ENCODE measurements around the gene RDH13.

RDH13 gene

GRCh38 chr19:55058781-55059610 is 4.0 kb downstream of the RDH13 start:
- Histone ChIP-seq H3K4me2 (no peak overlapping the region), H3K4me1 (ENCODE audit: low read depth, poor library complexity, severe bottlenecking) (no peaks in the 10 kb centered on the region), H3K27ac (no peak overlapping the region), H3K27me3 (ENCODE audit: insufficient read depth, low read depth) (peaks cover 2% of the 10 kb centered on the region; the same call in 1 of the 2 replicates), H3K9ac (no peak overlapping the region), H3K4me3 (IDR thresholded peaks at IDR 0.05; ENCODE audit: insufficient read depth, low read depth, low read length) (no peak overlapping the region), H4K20me1 (ENCODE audit: insufficient read depth) (no peaks in the 10 kb centered on the region), H3K79me2 (ENCODE audit: insufficient read depth, low read depth) (peaks cover 10% of the 10 kb centered on the region; the same call in 1 of the 2 replicates), H3K36me3 (ENCODE audit: insufficient read depth) (no peaks in the 10 kb centered on the region), H2AFZ (ENCODE audit: low read depth) (no peak overlapping the region)
- no peak for TF ChIP-seq CTCF (conservative IDR thresholded peaks at IDR 0.05; ENCODE audit: low read depth, low read length)

GRCh38 chr19:55056827-55057226 is 6.1 kb downstream of the RDH13 start:
- H3K4me1 ChIP-seq (ENCODE audit: low read depth, poor library complexity, severe bottlenecking): no peaks in the 10 kb centered on the region
- H3K4me3 ChIP-seq (IDR thresholded peaks at IDR 0.05; ENCODE audit: insufficient read depth, low read depth, low read length): no peak overlapping the region
- peaks cover 4% of the 10 kb centered on the region; the same call in 1 of the 2 replicates for H3K79me2 ChIP-seq (ENCODE audit: insufficient read depth, low read depth)
- no peak overlapping the region for H3K9ac ChIP-seq
- H3K36me3 ChIP-seq (ENCODE audit: insufficient read depth): no peaks in the 10 kb centered on the region
- H3K27me3 ChIP-seq (ENCODE audit: insufficient read depth, low read depth): no peaks in the 10 kb centered on the region; the same call in 1 of the 2 replicates
- H4K20me1 ChIP-seq (ENCODE audit: insufficient read depth): no peaks in the 10 kb centered on the region
- no peak overlapping the region for H3K27ac ChIP-seq
- H2AFZ ChIP-seq (ENCODE audit: low read depth): no peak overlapping the region
- TF ChIP-seq CTCF (conservative IDR thresholded peaks at IDR 0.05; ENCODE audit: low read depth, low read length): no peak
- no peak overlapping the region for H3K4me2 ChIP-seq

DNA sequence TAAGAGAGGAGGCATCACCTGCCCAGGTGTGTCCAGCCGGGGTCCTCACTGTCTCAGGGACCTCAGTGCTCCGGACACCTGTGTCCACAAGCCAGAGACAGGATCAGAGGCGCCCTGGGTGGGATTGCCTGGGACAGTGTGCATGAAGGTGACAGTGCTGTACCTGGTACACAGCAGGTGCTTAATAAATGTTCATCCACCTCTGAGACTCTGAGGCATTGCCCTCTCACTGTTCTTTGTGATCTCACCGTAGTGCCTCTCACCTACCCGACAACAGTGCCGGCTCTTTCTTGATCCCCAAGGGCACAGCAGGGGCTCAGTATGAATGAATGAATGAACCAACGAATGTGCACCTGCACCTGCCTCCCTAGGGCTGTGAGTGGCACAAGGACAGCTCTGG is 9.2 kb downstream of the RDH13 start:
- Histone ChIP-seq H3K4me1 (ENCODE audit: low read depth, poor library complexity, severe bottlenecking) (no peaks in the 10 kb centered on the region), H3K27ac (no peak overlapping the region), H3K27me3 (ENCODE audit: insufficient read depth, low read depth) (peaks cover 2% of the 10 kb centered on the region; the same call in 1 of the 2 replicates), H3K9ac (no peak overlapping the region), H4K20me1 (ENCODE audit: insufficient read depth) (no peaks in the 10 kb centered on the region), H3K36me3 (ENCODE audit: insufficient read depth) (no peaks in the 10 kb centered on the region), H3K4me2 (no peak overlapping the region), H3K79me2 (ENCODE audit: insufficient read depth, low read depth) (no peaks in the 10 kb centered on the region), H3K4me3 (IDR thresholded peaks at IDR 0.05; ENCODE audit: insufficient read depth, low read depth, low read length) (no peak overlapping the region), H2AFZ (ENCODE audit: low read depth) (no peak overlapping the region)
- no peak for TF ChIP-seq CTCF (conservative IDR thresholded peaks at IDR 0.05; ENCODE audit: low read depth, low read length)

GRCh38 chr19:55050749-55051532 is 12.0 kb downstream of the RDH13 start:
- Histone ChIP-seq H3K27me3 (ENCODE audit: insufficient read depth, low read depth) (peaks cover 2% of the 10 kb centered on the region; the same call in 1 of the 2 replicates), H3K9ac (no peak overlapping the region), H2AFZ (ENCODE audit: low read depth) (no peak overlapping the region), H3K79me2 (ENCODE audit: insufficient read depth, low read depth) (no peaks in the 10 kb centered on the region), H3K4me2 (no peak overlapping the region), H3K4me3 (IDR thresholded peaks at IDR 0.05; ENCODE audit: insufficient read depth, low read depth, low read length) (no peak overlapping the region), H4K20me1 (ENCODE audit: insufficient read depth) (no peaks in the 10 kb centered on the region), H3K27ac (no peak overlapping the region), H3K4me1 (ENCODE audit: low read depth, poor library complexity, severe bottlenecking) (no peaks in the 10 kb centered on the region), H3K36me3 (ENCODE audit: insufficient read depth) (no peaks in the 10 kb centered on the region)
- no peak for TF ChIP-seq CTCF (conservative IDR thresholded peaks at IDR 0.05; ENCODE audit: low read depth, low read length)

All from KMS-11 (cell line).